ENCODE results near the gene TYK2.

GRCh38 chr19:10395917-10396316 lies 15.5 kb upstream of the TYK2 start:
- TF ChIP-seq TGIF2 (CRISPR knock-in tag; IDR thresholded peaks at IDR 0.05) = no peak
- no peak for TF ChIP-seq EZH2 (conservative IDR thresholded peaks at IDR 0.05; ENCODE audit: low read depth, low read length)
- TF ChIP-seq, protein P1, sequence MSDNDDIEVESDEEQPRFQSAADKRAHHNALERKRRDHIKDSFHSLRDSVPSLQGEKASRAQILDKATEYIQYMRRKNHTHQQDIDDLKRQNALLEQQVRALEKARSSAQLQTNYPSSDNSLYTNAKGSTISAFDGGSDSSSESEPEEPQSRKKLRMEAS (IDR thresholded peaks at IDR 0.05) = no peak
